Keratinocyte (primary cell): Measurements from ENCODE around the gene CFHR4.
"Not testable (repeated sequence)": the region's sequence is repeated elsewhere in the genome, so short reads cannot be mapped to it uniquely, and the experiment has no call there.

Experiments used
- CTCF ChIP-seq, 3 experiments: IDR thresholded peaks in 1 of 3; conservative IDR thresholded peaks in 1 of 3; optimal IDR thresholded peaks in 1 of 3; 2 replicates in 2 of 3; 3 replicates in 1 of 3; pipeline versions ENCODE3 to v1.5.1; 2011; ENCODE audit warnings: low read length in 3 of 3, mild to moderate bottlenecking in 3 of 3, moderate library complexity in 2 of 3, control low read depth in 1 of 3, inconsistent platforms in 1 of 3; ENCODE audit not compliant: insufficient read depth in 2 of 3; ENCODE audit errors: extremely low read depth in 1 of 3
- EZH2 ChIP-seq: IDR thresholded peaks from one replicate; pipeline ENCODE4 v1.6.1; 2012; ENCODE audit warnings: inconsistent platforms, mild to moderate bottlenecking, low read length, moderate library complexity

DNA sequence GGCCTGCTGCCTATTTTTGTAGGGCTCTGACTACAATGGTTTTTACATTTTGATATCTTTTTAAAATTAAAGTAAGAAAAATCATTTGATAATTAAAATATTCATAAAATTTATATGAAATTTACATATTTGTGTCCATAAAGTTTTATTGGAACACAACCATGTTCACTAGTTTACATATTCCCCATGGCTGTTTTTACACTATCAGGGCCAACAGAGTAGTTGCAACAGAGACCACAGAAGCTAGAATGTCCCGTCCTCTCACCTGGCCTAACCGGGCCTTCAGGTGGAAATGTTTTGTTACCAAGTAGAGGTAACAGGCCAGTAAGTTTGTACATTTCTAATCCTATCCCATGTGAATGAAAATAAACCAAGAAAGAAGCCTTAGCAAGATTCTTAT lies 45.0 kb downstream of the CFHR4 start:
- TF ChIP-seq CTCF (optimal IDR thresholded peaks at IDR 0.05 in 1 of 3, IDR thresholded peaks at IDR 0.05 in 1 of 3, conservative IDR thresholded peaks at IDR 0.05 in 1 of 3; ENCODE audit: extremely low read depth in 1 of 3, insufficient read depth in 2 of 3, low read length in 3 of 3); EZH2: not testable (repeated sequence)
